Hepatocyte (in vitro differentiated cells): ENCODE measurements around the gene SLC35A4.

Source experiments
- CTCF ChIP-seq: fragments of 200-600 bp; sonication (generic); IDR thresholded peaks from 2 replicates; pipeline ENCODE4 v1.5.1; 2016; ENCODE audit warnings: antibody characterized with exemption, mild to moderate bottlenecking; ENCODE audit not compliant: poor library complexity
- EZH2 ChIP-seq: fragments of 200-600 bp; sonication (generic); IDR thresholded peaks from 2 replicates; pipeline ENCODE4 v1.6.1; 2016; ENCODE audit warnings: antibody characterized with exemption, mild to moderate bottlenecking, borderline replicate concordance
- EZH2phosphoT487 ChIP-seq: fragments of 200-600 bp; sonication (generic); IDR thresholded peaks from one replicate; pipeline ENCODE4 v1.6.1; 2018; ENCODE audit warnings: antibody characterized with exemption, mild to moderate bottlenecking, low read depth, moderate library complexity; ENCODE audit not compliant: unreplicated experiment, severe bottlenecking

GRCh38 chr5:140565024-140565779 is 574 bp downstream of the SLC35A4 start:
- TF ChIP-seq CTCF (no peak), EZH2phosphoT487 (no peak), EZH2 (no peak)
